ENCODE results near the gene DPAGT1. TPM values are rescaled to one million over a fixed set of nuclear protein-coding genes. Genes with fewer than 3 reads are reported as not detected.
"Not testable (repeated sequence)": the region's sequence is repeated elsewhere in the genome, so short reads cannot be mapped to it uniquely, and the experiment has no call there.

Gene DPAGT1
- total RNA-seq, 1 experiment from 2014 or later, result 102 TPM

- POLR2A ChIA-PET (ENCODE audit: low non-redundant PET), result interaction anchor here (0.6 kb wide), 2 partner anchors 24 to 62 kb away, joined by 3 to 13 read pairs; no protein-coding TSS in a partner anchor
- Histone ChIP-seq H3K27me3 (replicated peaks; ENCODE audit: insufficient read depth, low read depth, low read length, poor library complexity) (no peaks in the 10 kb centered on the region), H3K36me3 (ENCODE audit: insufficient read depth, low read length, poor library complexity, severe bottlenecking) (peaks cover 10% of the 10 kb centered on the region), H3K4me1 (ENCODE audit: insufficient read depth, low read length, poor library complexity, severe bottlenecking) (peaks cover 27% of the 10 kb centered on the region), H3K27ac (ENCODE audit: low read depth, low read length, poor library complexity, severe bottlenecking) (peak overlapping the region; percentile 84), H3K9me3 (ENCODE audit: low read depth, low read length, poor library complexity, severe bottlenecking) (no peaks in the 10 kb centered on the region), H3K4me3 (ENCODE audit: low read depth, low read length, poor library complexity, severe bottlenecking) (peak overlapping the region; percentile 97)
- intact Hi-C loops (cut with micrococcal nuclease; ENCODE audit: unreplicated experiment), result no loop called here
- peak; percentile 42 for DNase-seq (ENCODE audit: low spot score)
- TF ChIP-seq EZH2 (IDR thresholded peaks at IDR 0.05; ENCODE audit: borderline replicate concordance, low read depth, low read length, poor library complexity, severe bottlenecking) (no peak), CTCF (conservative IDR thresholded peaks at IDR 0.05; ENCODE audit: low read depth, low read length) (no peak)
- no TSS peak for BruUV-seq (replicated peaks)
- CTCF ChIA-PET, result no interaction called here
Measured at GRCh38 chr11:119107538-119108145, 6.0 kb upstream of the DPAGT1 start.

- Histone ChIP-seq H3K9me3 (ENCODE audit: low read depth, low read length, poor library complexity, severe bottlenecking) (no peaks in the 10 kb centered on the region), H3K27ac (ENCODE audit: low read depth, low read length, poor library complexity, severe bottlenecking) (peak within 1 kb of the TSS; percentile 84), H3K36me3 (ENCODE audit: insufficient read depth, low read length, poor library complexity, severe bottlenecking) (peaks cover 10% of the 10 kb centered on the region), H3K27me3 (replicated peaks; ENCODE audit: insufficient read depth, low read depth, low read length, poor library complexity) (no peaks in the 10 kb centered on the region), H3K4me1 (ENCODE audit: insufficient read depth, low read length, poor library complexity, severe bottlenecking) (peaks cover 27% of the 10 kb centered on the region), H3K4me3 (ENCODE audit: low read depth, low read length, poor library complexity, severe bottlenecking) (peak within 1 kb of the TSS; percentile 97)
- TF ChIP-seq CTCF (conservative IDR thresholded peaks at IDR 0.05; ENCODE audit: low read depth, low read length) (no peak), EZH2 (IDR thresholded peaks at IDR 0.05; ENCODE audit: borderline replicate concordance, low read depth, low read length, poor library complexity, severe bottlenecking) (no peak)
- intact Hi-C loops (cut with micrococcal nuclease; ENCODE audit: unreplicated experiment), result no loop called here
- no TSS peak for BruUV-seq (replicated peaks)
- ChIA-PET POLR2A (ENCODE audit: low non-redundant PET) (interaction anchor here (0.6 kb wide), 2 partner anchors 23 to 63 kb away, joined by 3 to 13 read pairs; no protein-coding TSS in a partner anchor), CTCF (interaction anchor here (0.6 kb wide), 1 partner anchor 22 kb away, joined by 12 read pairs; no protein-coding TSS in a partner anchor)
- peak; percentile 97 for DNase-seq (ENCODE audit: low spot score)
Measured at GRCh38 chr11:119106564-119107537, 5.2 kb upstream of the DPAGT1 start, which contains the start of gene C2CD2L. C2CD2L (plus strand) TSS chr11:119107344; CDS start chr11:119107742, 398 bp downstream.

GRCh38 chr11:119103793-119104192 is 2.1 kb upstream of the DPAGT1 start:
- Histone ChIP-seq H3K27ac (ENCODE audit: low read depth, low read length, poor library complexity, severe bottlenecking) (no peak overlapping the region), H3K4me1 (ENCODE audit: insufficient read depth, low read length, poor library complexity, severe bottlenecking) (peaks cover 29% of the 10 kb centered on the region), H3K27me3 (replicated peaks; ENCODE audit: insufficient read depth, low read depth, low read length, poor library complexity) (no peaks in the 10 kb centered on the region), H3K36me3 (ENCODE audit: insufficient read depth, low read length, poor library complexity, severe bottlenecking) (peaks cover 8% of the 10 kb centered on the region), H3K4me3 (ENCODE audit: low read depth, low read length, poor library complexity, severe bottlenecking) (no peak overlapping the region), H3K9me3 (ENCODE audit: low read depth, low read length, poor library complexity, severe bottlenecking) (no peaks in the 10 kb centered on the region)
- intact Hi-C loops (cut with micrococcal nuclease; ENCODE audit: unreplicated experiment), result loop anchor here (2.0 to 5.0 kb wide), 5 partner anchors 36 to 219 kb away; partner anchors contain the start of genes BCL9L, RPS25, TRAPPC4 and VPS11
- ChIA-PET CTCF (no interaction called here), POLR2A (ENCODE audit: low non-redundant PET) (no interaction called here)
- TF ChIP-seq CTCF (conservative IDR thresholded peaks at IDR 0.05; ENCODE audit: low read depth, low read length) (peak; percentile 32; the same call in 1 of the 2 replicates), EZH2 (IDR thresholded peaks at IDR 0.05; ENCODE audit: borderline replicate concordance, low read depth, low read length, poor library complexity, severe bottlenecking) (no peak)
- no TSS peak for BruUV-seq (replicated peaks)
- DNase-seq (ENCODE audit: low spot score), result peak; percentile 41

- not testable (repeated sequence) for H3K9me3 ChIP-seq (ENCODE audit: low read depth, low read length, poor library complexity, severe bottlenecking); DNase-seq (ENCODE audit: low spot score); H3K27me3 ChIP-seq (replicated peaks; ENCODE audit: insufficient read depth, low read depth, low read length, poor library complexity); BruUV-seq (replicated peaks)
- ChIA-PET CTCF (interaction anchor here (0.6 kb wide), 2 partner anchors 9 to 10 kb away, joined by 3 to 4 read pairs; no protein-coding TSS in a partner anchor), POLR2A (ENCODE audit: low non-redundant PET) (interaction anchor here (0.6 kb wide), 1 partner anchor 93 kb away, joined by 3 read pairs; no protein-coding TSS in a partner anchor)
- H3K4me3 ChIP-seq (ENCODE audit: low read depth, low read length, poor library complexity, severe bottlenecking), result peak overlapping the region; percentile 87
- peak overlapping the region; percentile 92 for H3K27ac ChIP-seq (ENCODE audit: low read depth, low read length, poor library complexity, severe bottlenecking)
- H3K4me1 ChIP-seq (ENCODE audit: insufficient read depth, low read length, poor library complexity, severe bottlenecking), result peaks cover 23% of the 10 kb centered on the region
- peaks cover 13% of the 10 kb centered on the region for H3K36me3 ChIP-seq (ENCODE audit: insufficient read depth, low read length, poor library complexity, severe bottlenecking)
- intact Hi-C loops (cut with micrococcal nuclease; ENCODE audit: unreplicated experiment), result loop anchor here (2.0 to 5.0 kb wide), 5 partner anchors 36 to 219 kb away; partner anchors contain the start of genes BCL9L, RPS25, TRAPPC4 and VPS11
Measured at GRCh38 chr11:119103161-119103664, 1.6 kb upstream of the DPAGT1 start.
